ENCODE measurements around the gene HPRT1.
"Not testable (repeated sequence)": the region's sequence is repeated elsewhere in the genome, so short reads cannot be mapped to it uniquely, and the experiment has no call there.

HPRT1 gene

GRCh38 chrX:134461437-134461836 lies 1.5 kb downstream of the HPRT1 start:
- Histone ChIP-seq H3K4me3 (ENCODE audit: low read depth, low read length) (peak overlapping the region; percentile 71), H3K4me1 (no peaks in the 10 kb centered on the region), H3K9me3 (no peaks in the 10 kb centered on the region), H3K27me3 (no peaks in the 10 kb centered on the region), H3K36me3 (no peaks in the 10 kb centered on the region)
- TF ChIP-seq CTCF (IDR thresholded peaks at IDR 0.05; ENCODE audit: low read depth, low read length) = no peak
- DNase-seq = no peak

- Histone ChIP-seq H3K27me3 (no peaks in the 10 kb centered on the region), H3K9me3 (no peaks in the 10 kb centered on the region), H3K36me3 (no peaks in the 10 kb centered on the region), H3K4me1 (no peaks in the 10 kb centered on the region), H3K4me3 (ENCODE audit: low read depth, low read length) (no peak overlapping the region)
- no peak for DNase-seq
- TF ChIP-seq CTCF (IDR thresholded peaks at IDR 0.05; ENCODE audit: low read depth, low read length) = no peak
Observed at GRCh38 chrX:134462927-134463326, 3.0 kb downstream of the HPRT1 start.

GRCh38 chrX:134464453-134464852 lies 4.5 kb downstream of the HPRT1 start:
- not testable (repeated sequence) for H3K9me3 ChIP-seq; H3K4me1 ChIP-seq; H3K4me3 ChIP-seq (ENCODE audit: low read depth, low read length); DNase-seq; H3K36me3 ChIP-seq; H3K27me3 ChIP-seq

GRCh38 chrX:134469486-134469885 lies 9.5 kb downstream of the HPRT1 start:
- H3K9me3 ChIP-seq = no peaks in the 10 kb centered on the region
- TF ChIP-seq CTCF (IDR thresholded peaks at IDR 0.05; ENCODE audit: low read depth, low read length) = no peak
- no peaks in the 10 kb centered on the region for H3K27me3 ChIP-seq
- H3K4me1 ChIP-seq = no peaks in the 10 kb centered on the region
- H3K36me3 ChIP-seq = no peaks in the 10 kb centered on the region
- DNase-seq = no peak
- H3K4me3 ChIP-seq (ENCODE audit: low read depth, low read length) = no peak overlapping the region

GRCh38 chrX:134470013-134470412 lies 10.0 kb downstream of the HPRT1 start:
- no peak for DNase-seq
- Histone ChIP-seq H3K4me1 (no peaks in the 10 kb centered on the region), H3K9me3 (no peaks in the 10 kb centered on the region), H3K36me3 (no peaks in the 10 kb centered on the region), H3K27me3 (no peaks in the 10 kb centered on the region), H3K4me3 (ENCODE audit: low read depth, low read length) (no peak overlapping the region)
- no peak for TF ChIP-seq CTCF (IDR thresholded peaks at IDR 0.05; ENCODE audit: low read depth, low read length)

GRCh38 chrX:134472041-134472440 lies 12.1 kb downstream of the HPRT1 start:
- H3K36me3 ChIP-seq = peaks cover 5% of the 10 kb centered on the region
- H3K4me3 ChIP-seq (ENCODE audit: low read depth, low read length) = no peak overlapping the region
- no peaks in the 10 kb centered on the region for H3K27me3 ChIP-seq
- no peak for TF ChIP-seq CTCF (IDR thresholded peaks at IDR 0.05; ENCODE audit: low read depth, low read length)
- H3K9me3 ChIP-seq = no peaks in the 10 kb centered on the region
- H3K4me1 ChIP-seq = no peaks in the 10 kb centered on the region
- DNase-seq = no peak

GRCh38 chrX:134476284-134476683 lies 16.3 kb downstream of the HPRT1 start:
- Histone ChIP-seq H3K27me3 (no peaks in the 10 kb centered on the region), H3K9me3 (no peaks in the 10 kb centered on the region), H3K4me3 (ENCODE audit: low read depth, low read length) (no peak overlapping the region), H3K4me1 (no peaks in the 10 kb centered on the region), H3K36me3 (peaks cover 5% of the 10 kb centered on the region)
- DNase-seq = no peak
- TF ChIP-seq CTCF (IDR thresholded peaks at IDR 0.05; ENCODE audit: low read depth, low read length) = no peak

Measured in BE2C (cell line).